Mesenchymal stem cell (in vitro differentiated cells and primary cell): Measurements from ENCODE around the gene ACSM2A.
"Not testable (repeated sequence)": the region's sequence is repeated elsewhere in the genome, so short reads cannot be mapped to it uniquely, and the experiment has no call there.

ENCODE experiments used
- DNase-seq: peaks from one replicate; pipeline ENCODE4 v3.0.0-alpha.2; 2013
- H2AFZ ChIP-seq: one replicate; pipeline ENCODE4 v1.6.1; 2013; ENCODE audit warnings: low read depth, mild to moderate bottlenecking, control low read depth, inconsistent platforms, low read length, moderate library complexity
- H2AK5ac ChIP-seq: 2 replicates; pipeline ENCODE4 v1.6.1; 2013; ENCODE audit warnings: low read length, moderate library complexity, mild to moderate bottlenecking, inconsistent platforms; ENCODE audit not compliant: severe bottlenecking
- H2BK120ac ChIP-seq: one replicate; pipeline ENCODE4 v1.6.1; 2013; ENCODE audit warnings: low read depth, mild to moderate bottlenecking, inconsistent platforms, low read length, moderate library complexity
- H2BK12ac ChIP-seq, 2 experiments: one replicate each; pipeline ENCODE4 v1.6.1; 2013; ENCODE audit warnings: inconsistent platforms in 2 of 2, low read length in 2 of 2, mild to moderate bottlenecking in 2 of 2, moderate library complexity in 2 of 2, control low read depth in 1 of 2
- H2BK15ac ChIP-seq: one replicate; pipeline ENCODE4 v1.6.1; 2013; ENCODE audit warnings: mild to moderate bottlenecking, low read depth, inconsistent platforms; ENCODE audit not compliant: poor library complexity, severe bottlenecking
- H2BK5ac ChIP-seq: 2 replicates; pipeline ENCODE4 v1.6.1; 2013; ENCODE audit warnings: low read depth, mild to moderate bottlenecking, low read length, control low read depth, inconsistent platforms; ENCODE audit not compliant: poor library complexity, severe bottlenecking
- H3K14ac ChIP-seq, 2 experiments: one replicate each; pipeline ENCODE4 v1.6.1; 2013; ENCODE audit warnings: inconsistent platforms in 2 of 2, low read length in 2 of 2, control low read depth in 1 of 2, mild to moderate bottlenecking in 1 of 2, moderate library complexity in 1 of 2
- H3K18ac ChIP-seq, 2 experiments: one replicate each; pipeline ENCODE4 v1.6.1; 2013; ENCODE audit warnings: inconsistent platforms in 2 of 2, low read length in 2 of 2, control low read depth in 1 of 2, low read depth in 1 of 2, mild to moderate bottlenecking in 1 of 2
- H3K23ac ChIP-seq, 2 experiments: one replicate each; pipeline ENCODE4 v1.6.1; 2013; ENCODE audit warnings: inconsistent platforms in 2 of 2, low read length in 2 of 2, mild to moderate bottlenecking in 2 of 2, moderate library complexity in 2 of 2, control low read depth in 1 of 2
- H3K27ac ChIP-seq: 2 replicates; pipeline ENCODE4 v1.5.1; 2013; ENCODE audit warnings: mild to moderate bottlenecking, moderate library complexity, low read length, control low read depth, inconsistent platforms; ENCODE audit not compliant: poor library complexity, severe bottlenecking
- H3K27me3 ChIP-seq, 2 experiments: 2 replicates each; pipeline versions ENCODE4 v1.6.1 to v1.7.0; 2013; ENCODE audit warnings: low read length in 2 of 2, mild to moderate bottlenecking in 2 of 2, moderate library complexity in 2 of 2, control low read depth in 1 of 2, inconsistent platforms in 1 of 2; ENCODE audit not compliant: control insufficient read depth in 1 of 2, insufficient read depth in 1 of 2
- H3K36me3 ChIP-seq, 2 experiments: 2 replicates each; pipeline versions ENCODE4 v1.6.1 to v1.7.0; 2013; ENCODE audit warnings: low read length in 2 of 2, control low read depth in 1 of 2, inconsistent platforms in 1 of 2, low read depth in 1 of 2, mild to moderate bottlenecking in 1 of 2; ENCODE audit not compliant: insufficient read depth in 2 of 2, control insufficient read depth in 1 of 2
- H3K4ac ChIP-seq, 2 experiments: one replicate each; pipeline ENCODE4 v1.6.1; 2013; ENCODE audit warnings: inconsistent platforms in 2 of 2, low read length in 2 of 2, mild to moderate bottlenecking in 2 of 2, moderate library complexity in 2 of 2, control low read depth in 1 of 2, low read depth in 1 of 2
- H3K4me1 ChIP-seq: 2 replicates; pipeline ENCODE4 v1.6.1; 2013; ENCODE audit warnings: low read depth, low read length, control low read depth; ENCODE audit not compliant: control insufficient read depth, insufficient read depth
- H3K4me2 ChIP-seq: 2 replicates; pipeline ENCODE4 v1.6.1; 2013; ENCODE audit warnings: low read length, mild to moderate bottlenecking, inconsistent platforms; ENCODE audit not compliant: poor library complexity, severe bottlenecking
- H3K4me3 ChIP-seq, 2 experiments: 2 replicates each; pipeline versions ENCODE4 v1.5.1 to v1.7.0; 2013; ENCODE audit warnings: low read length in 2 of 2, mild to moderate bottlenecking in 2 of 2, control low read depth in 1 of 2, low read depth in 1 of 2; ENCODE audit not compliant: insufficient read depth in 1 of 2
- H3K79me1 ChIP-seq: replicated peaks from 2 replicates; pipeline ENCODE4 v1.6.1; 2013; ENCODE audit warnings: mild to moderate bottlenecking, control low read depth, low read length, inconsistent platforms; ENCODE audit not compliant: poor library complexity, severe bottlenecking
- H3K9ac ChIP-seq: 2 replicates; pipeline ENCODE4 v1.7.0; 2013; ENCODE audit warnings: mild to moderate bottlenecking, low read length, moderate library complexity
- H3K9me3 ChIP-seq: 2 replicates; pipeline ENCODE4 v1.7.0; 2013; ENCODE audit warnings: mild to moderate bottlenecking, low read length; ENCODE audit not compliant: control insufficient read depth
- H4K8ac ChIP-seq: one replicate; pipeline ENCODE4 v1.6.1; 2013; ENCODE audit warnings: inconsistent platforms, mild to moderate bottlenecking, low read length, moderate library complexity
- H4K91ac ChIP-seq: one replicate; pipeline ENCODE4 v1.6.1; 2013; ENCODE audit warnings: mild to moderate bottlenecking, low read length, inconsistent platforms
- WGBS: methylation state at CpG from one replicate; pipeline ENCODE4 v1.1.7; 2013; ENCODE audit warnings: mixed read lengths; 5-methylcytosine and 5-hydroxymethylcytosine counted together

Gene ACSM2A

GRCh38 chr16:20410121-20410723 is 41.1 kb upstream of the ACSM2A start:
- peak overlapping the region in 1 of 2 experiments; percentile 53 for H3K4me3 ChIP-seq
- no peak overlapping the region for H3K4ac ChIP-seq
- H2AFZ ChIP-seq, result no peak overlapping the region
- H4K91ac ChIP-seq, result no peak overlapping the region
- H2BK120ac ChIP-seq, result no peak overlapping the region
- no peak overlapping the region for H2BK15ac ChIP-seq
- H2BK12ac ChIP-seq, result no peak overlapping the region
- no peak for DNase-seq
- H4K8ac ChIP-seq, result no peak overlapping the region
- WGBS, result 66% methylated on average over 5 of the region's 6 CpGs
- H3K27me3 ChIP-seq, result no peaks in the 10 kb centered on the region
- H3K4me1 ChIP-seq, result no peaks in the 10 kb centered on the region
- H3K4me2 ChIP-seq, result no peak overlapping the region
- H3K9ac ChIP-seq, result peak overlapping the region; percentile 67
- H3K36me3 ChIP-seq, result no peaks in the 10 kb centered on the region
- H3K9me3 ChIP-seq, result no peaks in the 10 kb centered on the region
- no peak overlapping the region for H3K23ac ChIP-seq
- H3K14ac ChIP-seq, result no peak overlapping the region
- H3K18ac ChIP-seq, result no peak overlapping the region
- peak overlapping the region; percentile 41 for H2AK5ac ChIP-seq
- peak overlapping the region; percentile 35 for H2BK5ac ChIP-seq
- H3K27ac ChIP-seq, result peak overlapping the region; percentile 58
- H3K79me1 ChIP-seq, result no peaks in the 10 kb centered on the region

DNA sequence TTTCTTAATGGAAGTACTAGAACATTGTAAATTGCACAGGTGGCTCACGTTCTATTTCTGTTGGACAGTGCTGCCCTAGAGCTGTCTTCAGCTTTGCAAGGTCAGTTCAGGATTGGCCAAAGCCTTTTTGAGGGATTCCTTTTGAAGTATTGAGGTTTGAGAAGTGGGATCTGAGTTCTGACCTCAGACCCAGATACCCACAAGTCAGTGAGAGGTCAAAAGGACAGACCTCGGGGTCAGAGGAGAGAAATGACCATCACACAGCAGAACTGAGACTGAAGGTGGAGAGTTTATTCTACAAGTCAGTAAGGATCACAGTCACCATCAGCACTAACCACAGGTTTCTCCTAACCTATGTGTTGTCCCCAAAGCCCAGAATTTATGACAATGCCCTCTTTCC is 40.3 kb upstream of the ACSM2A start:
- H3K23ac ChIP-seq, result no peak overlapping the region
- no peaks in the 10 kb centered on the region for H3K4me1 ChIP-seq
- no peak overlapping the region for H4K8ac ChIP-seq
- H2BK120ac ChIP-seq, result no peak overlapping the region
- 83% methylated on average over 1 of the region's 2 CpGs for WGBS
- no peak overlapping the region for H3K27ac ChIP-seq
- H3K36me3 ChIP-seq, result no peaks in the 10 kb centered on the region
- no peak for DNase-seq
- no peak overlapping the region for H2BK15ac ChIP-seq
- no peak overlapping the region for H2AK5ac ChIP-seq
- no peaks in the 10 kb centered on the region for H3K79me1 ChIP-seq
- H3K14ac ChIP-seq, result no peak overlapping the region
- H3K4ac ChIP-seq, result no peak overlapping the region
- no peak overlapping the region for H2BK12ac ChIP-seq
- H3K4me3 ChIP-seq, result no peak overlapping the region
- no peak overlapping the region for H4K91ac ChIP-seq
- no peaks in the 10 kb centered on the region for H3K9me3 ChIP-seq
- no peaks in the 10 kb centered on the region for H3K27me3 ChIP-seq
- no peak overlapping the region for H3K4me2 ChIP-seq
- no peak overlapping the region for H3K9ac ChIP-seq
- no peak overlapping the region for H2BK5ac ChIP-seq
- H2AFZ ChIP-seq, result no peak overlapping the region
- H3K18ac ChIP-seq, result no peak overlapping the region

DNA sequence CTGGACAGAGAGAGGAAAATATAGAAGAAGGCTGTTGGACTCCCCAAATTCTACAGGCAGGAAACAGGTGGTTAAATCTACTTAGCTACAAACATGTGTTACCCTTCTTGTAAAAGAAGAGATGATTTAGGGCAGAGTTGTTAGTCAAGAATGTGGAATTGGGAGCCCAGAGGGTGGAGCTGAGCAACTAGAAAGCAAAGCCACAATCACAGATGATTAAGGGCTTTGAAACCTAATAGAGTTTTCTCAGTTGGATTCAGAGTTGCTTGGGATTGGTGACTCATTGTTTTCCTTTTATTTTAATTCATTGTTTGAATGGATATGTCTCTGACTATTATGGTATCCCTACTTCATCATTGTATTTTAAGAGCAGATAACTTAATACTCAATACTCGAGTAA is 35.8 kb upstream of the ACSM2A start:
- Histone ChIP-seq H3K9me3 (no peaks in the 10 kb centered on the region), H3K9ac (no peak overlapping the region), H3K27ac (peak overlapping the region; percentile 40), H2BK5ac (no peak overlapping the region), H2BK12ac (no peak overlapping the region), H3K4me2 (no peak overlapping the region), H2AFZ (no peak overlapping the region), H2AK5ac (no peak overlapping the region), H4K91ac (no peak overlapping the region), H3K4me1 (no peaks in the 10 kb centered on the region), H2BK15ac (no peak overlapping the region), H2BK120ac (no peak overlapping the region), H3K36me3 (no peaks in the 10 kb centered on the region), H3K79me1 (no peaks in the 10 kb centered on the region), H3K27me3 (no peaks in the 10 kb centered on the region), H3K4ac (no peak overlapping the region), H3K4me3 (no peak overlapping the region), H4K8ac (no peak overlapping the region), H3K18ac (no peak overlapping the region), H3K23ac (no peak overlapping the region), H3K14ac (no peak overlapping the region)
- no peak for DNase-seq
- WGBS, result no CpG with 5 or more reads among the region's 1 CpG

DNA sequence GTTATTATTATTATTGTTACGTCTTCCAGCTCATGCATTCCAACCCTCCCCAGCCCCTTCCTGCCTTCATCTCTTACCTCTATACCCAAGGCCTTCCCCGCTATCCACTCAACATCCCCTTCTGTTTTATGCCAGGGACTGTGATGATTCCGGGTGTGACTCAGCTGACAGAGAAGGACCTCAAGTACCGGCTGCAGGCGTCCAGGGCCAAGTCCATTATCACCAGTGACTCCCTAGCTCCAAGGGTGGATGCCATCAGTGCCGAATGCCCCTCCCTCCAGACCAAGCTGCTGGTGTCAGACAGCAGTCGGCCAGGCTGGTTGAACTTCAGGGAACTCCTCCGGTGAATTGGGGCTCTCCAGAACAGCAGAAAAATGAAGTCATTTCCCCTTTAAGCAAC is 32.2 kb upstream of the ACSM2A start:
- H3K18ac ChIP-seq, H3K23ac ChIP-seq, H4K8ac ChIP-seq, H3K4me2 ChIP-seq, H2BK15ac ChIP-seq, H3K14ac ChIP-seq, H2AFZ ChIP-seq, H2BK120ac ChIP-seq, H3K27me3 ChIP-seq, H3K27ac ChIP-seq, H4K91ac ChIP-seq, H3K4me3 ChIP-seq, H2BK5ac ChIP-seq, H2BK12ac ChIP-seq, H3K36me3 ChIP-seq, H3K9me3 ChIP-seq, DNase-seq, H3K4ac ChIP-seq, H3K9ac ChIP-seq, H2AK5ac ChIP-seq, H3K79me1 ChIP-seq, H3K4me1 ChIP-seq: not testable (repeated sequence)
- WGBS, result 74% methylated on average over 8 of the region's 8 CpGs
